DMS79 treated with DMSO at 0.1 percent for 48 hours (cell line): ENCODE results near the gene LGR5.

ENCODE experiments used
- DNase-seq: peaks from one replicate; lab custom pipeline; 2025; lab: John Stamatoyannopoulos, UW

LGR5 gene

GRCh38 chr12:71594214-71594948, 154.8 kb downstream of the LGR5 start:
- no peak for DNase-seq

- no peak for DNase-seq
Observed at GRCh38 chr12:71599210-71599609, 159.6 kb downstream of the LGR5 start.

GRCh38 chr12:71601546-71601945, 161.9 kb downstream of the LGR5 start:
- no peak for DNase-seq

- no peak for DNase-seq
Observed at GRCh38 chr12:71602761-71603577, 163.4 kb downstream of the LGR5 start.

- no peak for DNase-seq
Observed at GRCh38 chr12:71605039-71605438, 165.4 kb downstream of the LGR5 start.

- DNase-seq: no peak
Observed at GRCh38 chr12:71607494-71608330, 168.1 kb downstream of the LGR5 start.

- no peak for DNase-seq
Observed at GRCh38 chr12:71610031-71610795, 170.6 kb downstream of the LGR5 start.

- DNase-seq: no peak
Observed at GRCh38 chr12:71621938-71622337, 182.3 kb downstream of the LGR5 start.

GRCh38 chr12:71625476-71625875, 185.9 kb downstream of the LGR5 start:
- DNase-seq: no peak

- DNase-seq: no peak
Observed at GRCh38 chr12:71626098-71626497, 186.5 kb downstream of the LGR5 start.

GRCh38 chr12:71626768-71627167, 187.2 kb downstream of the LGR5 start:
- DNase-seq: no peak

GRCh38 chr12:71627438-71628002, 187.9 kb downstream of the LGR5 start:
- peak; percentile 0 for DNase-seq
